K562 (cell line): ENCODE data around the gene CACTIN. TPM values are rescaled to one million over a fixed set of nuclear protein-coding genes. Genes with fewer than 3 reads are reported as not detected.

Experiments used
- ATAC-seq: fragments of 200-7000 bp; cut with Tn5 transposase; 3 replicates; pipeline ENCODE4 v1.9.1; 2020; ENCODE audit warnings: moderate library complexity
- BruUV-seq: library from RNA; stranded (reverse); fragments of 400-500 nt; replicated peaks from 2 replicates; lab custom pipeline; 2021; lab: Mats Ljungman, UMichigan
- CTCF ChIA-PET: fragments of 300-600 bp; formaldehyde crosslinking; extraction: SDS; loops from one replicate; lab custom pipeline; 2021; ENCODE audit warnings: low intra/inter-chr PET ratio; lab: Yijun Ruan, JAX
- POLR2A ChIA-PET: fragments of 300-600, 350-650 bp; sonication (Branson Sonifier 250); formaldehyde crosslinking; extraction: SDS; loops from one replicate; lab custom pipeline; 2021; ENCODE audit warnings: antibody characterized with exemption, inconsistent platforms; lab: Yijun Ruan, JAX
- DNase-seq, 4 experiments: peaks; one replicate each; pipeline versions ENCODE4 v3.0.0 to v3.0.0-alpha.2; 2011 to 2018; ENCODE audit warnings: low spot score in 3 of 4, mixed read lengths in 3 of 4; ENCODE audit errors: extremely low read depth in 1 of 4
- FAIRE-seq: peaks from 2 replicates; lab custom pipeline; 2011; peaks lifted over from hg19 to GRCh38; lab: Jason Lieb, UNC
- H2AFZ ChIP-seq: 2 replicates; pipeline ENCODE4 v1.6.0; 2011; ENCODE audit warnings: low read depth, low read length, control low read depth, inconsistent platforms
- H3K27ac ChIP-seq: fragments of 200-600 bp; 3 replicates; pipeline ENCODE4 v1.8.0; 2011; ENCODE audit warnings: low read depth, mild to moderate bottlenecking, control low read depth, inconsistent platforms, low read length, moderate library complexity, mixed read lengths; ENCODE audit errors: extremely low read depth
- H3K27me3 ChIP-seq, 2 experiments: fragments of 300-600 bp in 1 of 2; 2 replicates in 1 of 2; 3 replicates in 1 of 2; pipeline versions ENCODE4 v1.6.0 to v1.8.0; 2011; ENCODE audit warnings: inconsistent platforms in 2 of 2, low read length in 2 of 2, mild to moderate bottlenecking in 1 of 2, mixed read lengths in 1 of 2, moderate library complexity in 1 of 2; ENCODE audit not compliant: control insufficient read depth in 2 of 2, insufficient read depth in 2 of 2
- H3K36me3 ChIP-seq: fragments of 300-600 bp; 3 replicates; pipeline ENCODE4 v1.8.0; 2011; ENCODE audit warnings: mild to moderate bottlenecking, low read length, inconsistent platforms; ENCODE audit not compliant: control insufficient read depth, insufficient read depth
- H3K4me1 ChIP-seq, 2 experiments: fragments of 200-600 bp in 1 of 2; replicated peaks in 1 of 2; 2 replicates in 1 of 2; 3 replicates in 1 of 2; pipeline versions ENCODE4 v1.5.1 to v1.8.0; 2011; ENCODE audit warnings: inconsistent platforms in 2 of 2, low read length in 2 of 2, mild to moderate bottlenecking in 1 of 2, mixed read lengths in 1 of 2, moderate library complexity in 1 of 2; ENCODE audit not compliant: control insufficient read depth in 2 of 2, insufficient read depth in 2 of 2
- H3K4me2 ChIP-seq: 2 replicates; pipeline ENCODE4 v1.6.1; 2011; ENCODE audit warnings: low read length, control low read depth, inconsistent platforms, mixed read lengths; ENCODE audit not compliant: insufficient read depth
- H3K4me3 ChIP-seq: fragments of 200-600 bp; sonication (generic), shearing (Covaris generic); 2 replicates; pipeline ENCODE4 v1.5.1; 2016; ENCODE audit warnings: control low read depth, inconsistent platforms
- H3K79me2 ChIP-seq: fragments of 200-600 bp; 3 replicates; pipeline ENCODE4 v1.8.0; 2011; ENCODE audit warnings: low read length, inconsistent platforms; ENCODE audit not compliant: control insufficient read depth, insufficient read depth
- H3K9ac ChIP-seq, 2 experiments: 2 replicates each; pipeline versions ENCODE4 v1.6.0 to v1.6.1; 2011; ENCODE audit warnings: low read depth in 2 of 2, low read length in 2 of 2, control low read depth in 1 of 2, inconsistent platforms in 1 of 2, mild to moderate bottlenecking in 1 of 2, mixed read lengths in 1 of 2; ENCODE audit not compliant: insufficient read depth in 1 of 2
- H3K9me1 ChIP-seq: one replicate; pipeline ENCODE4 v1.6.0; 2011; ENCODE audit warnings: inconsistent platforms, mild to moderate bottlenecking, low read length, moderate library complexity; ENCODE audit not compliant: control insufficient read depth, insufficient read depth
- H3K9me3 ChIP-seq: replicated peaks from 2 replicates; pipeline ENCODE4 v1.5.1; 2011; ENCODE audit warnings: low read depth, low read length, inconsistent platforms; ENCODE audit not compliant: control insufficient read depth, insufficient read depth
- H4K20me1 ChIP-seq: replicated peaks from 2 replicates; pipeline ENCODE4 v1.6.1; 2011; ENCODE audit warnings: low read length, inconsistent platforms, mixed read lengths; ENCODE audit not compliant: control insufficient read depth, insufficient read depth
- BCL6 ChIP-seq: fragments of 250-450 bp; sonication (Bioruptor Pico); IDR thresholded peaks from 2 replicates; pipeline ENCODE4 v1.4.0; 2020
- FOS ChIP-seq: IDR thresholded peaks from 3 replicates; pipeline ENCODE4 v1.6.1; 2011; ENCODE audit not compliant: insufficient read length; ENCODE audit errors: extremely low read depth
- MTA2 ChIP-seq: fragments of 450-650 bp; IDR thresholded peaks from 2 replicates; pipeline ENCODE4 v1.6.1; 2016; ENCODE audit warnings: low read depth
- POLR2G ChIP-seq: fragments of 200-400 bp; formaldehyde crosslinking; IDR thresholded peaks from 2 replicates; pipeline ENCODE4 v1.6.1; 2017; ENCODE audit warnings: low read depth, mild to moderate bottlenecking, antibody characterized with exemption, low read length, moderate library complexity
- SMARCA5 ChIP-seq: fragments of 450-650 bp; IDR thresholded peaks from 2 replicates; pipeline ENCODE4 v1.6.1; 2016
- ZFP36 ChIP-seq: fragments of 150-350 bp; IDR thresholded peaks from 2 replicates; pipeline ENCODE4 v1.6.1; 2018; ENCODE audit warnings: low read length, low read depth; ENCODE audit not compliant: partially characterized antibody
- WGBS: fragments of 100-300 bp; shearing (Covaris generic); methylation state at CpG from one replicate; pipeline ENCODE4 v1.1.6; 2016; ENCODE audit warnings: low coverage, mixed read lengths; ENCODE audit not compliant: insufficient coverage; ENCODE audit errors: missing lambda C conversion rate; 5-methylcytosine and 5-hydroxymethylcytosine counted together
- in situ Hi-C: fragments of 300-500 bp; cut with MboI; formaldehyde crosslinking; loops from 4 replicates; pipeline ENCODE4 v1.15.0; 2018; ENCODE audit warnings: inconsistent platforms, mixed read lengths
- intact Hi-C: fragments of 100-400 bp; cut with micrococcal nuclease; formaldehyde crosslinking; loops from 2 replicates; pipeline ENCODE4 v1.14.2; 2022
- polyA plus RNA-seq, 8 experiments: library from polyadenylated mRNA; depleted of rRNA in 4 of 8; stranded (reverse) in 5 of 8; unstranded in 3 of 8; fragments of >200 nt; fragmentation: Nextera tagmentation in 2 of 8; fragmentation: Illumina TruSeq in 1 of 8; extraction: Ambion mirVana in 2 of 8; extraction: Trizol in 1 of 8; gene quantifications; 2 replicates each; pipeline versions ENCODE4 v1.2.1 to v1.2.3, GENCODE V29; 2011 to 2014; ENCODE audit warnings: inconsistent platforms in 1 of 8, missing spikeins in 1 of 8
- total RNA-seq, 7 experiments: library from RNA; depleted of rRNA in 6 of 7; stranded (reverse); fragments of >200 nt in 6 of 7; fragmentation: Illumina TruSeq in 2 of 7; extraction: Trizol in 2 of 7; gene quantifications; 2 replicates each; pipeline versions ENCODE4 v1.2.1 to v1.2.3, GENCODE V29; 2011 to 2021; ENCODE audit warnings: low replicate concordance in 1 of 7
- TF ChIP-seq, protein P1 (sequence below): fragments of 450-650 bp; IDR thresholded peaks from 2 replicates; pipeline ENCODE4 v1.6.1; 2016; ENCODE audit warnings: borderline replicate concordance
- TF ChIP-seq, protein P2 (sequence below): sonication (generic); formaldehyde crosslinking; IDR thresholded peaks from 2 replicates; pipeline ENCODE4 v1.8.1; 2023; ENCODE audit warnings: mild to moderate bottlenecking, missing genetic modification reagents
- TF ChIP-seq, protein P3 (sequence below): fragments of 250-450 bp; sonication (Bioruptor Pico); IDR thresholded peaks from 2 replicates; pipeline ENCODE4 v1.9.0; 2021; ENCODE audit warnings: mild to moderate bottlenecking, inconsistent platforms

The CACTIN gene
- total and polyA plus RNA-seq, 9 of the 15 experiments (the other 6 are each of a cell fraction or from before 2014, with no cell fraction given) = 0.15 to 49.2 (median 15.0) TPM

- Histone ChIP-seq H4K20me1 (no peaks in the 10 kb centered on the region), H3K9me1 (no peaks in the 10 kb centered on the region), H3K9me3 (no peaks in the 10 kb centered on the region), H3K9ac (peak overlapping the region in 1 of 2 experiments; percentile 43; a peak in 1 of 4 replicates), H3K36me3 (peaks cover 79% of the 10 kb centered on the region), H3K4me1 (peaks cover 9 to 90% of the 10 kb centered on the region in 2 experiments), H3K27me3 (no peaks in the 10 kb centered on the region), H3K27ac (no peak overlapping the region), H3K4me2 (no peak overlapping the region), H2AFZ (no peak overlapping the region), H3K4me3 (no peak overlapping the region), H3K79me2 (peaks cover 6% of the 10 kb centered on the region; the same call in 2 of the 3 replicates)
- POLR2A ChIA-PET = interaction anchor here (0.5 to 1.0 kb wide), 3 partner anchors 12 to 121 kb away, joined by 3 read pairs; no protein-coding TSS in a partner anchor
- DNase-seq (no peak), ATAC-seq (no peak), FAIRE-seq (no peak)
- in situ Hi-C loops (no loop called here), intact Hi-C loops (no loop called here)
- CTCF ChIA-PET = no interaction called here
- TF ChIP-seq POLR2G = peak; percentile 51
- TF ChIP-seq, protein P1, sequence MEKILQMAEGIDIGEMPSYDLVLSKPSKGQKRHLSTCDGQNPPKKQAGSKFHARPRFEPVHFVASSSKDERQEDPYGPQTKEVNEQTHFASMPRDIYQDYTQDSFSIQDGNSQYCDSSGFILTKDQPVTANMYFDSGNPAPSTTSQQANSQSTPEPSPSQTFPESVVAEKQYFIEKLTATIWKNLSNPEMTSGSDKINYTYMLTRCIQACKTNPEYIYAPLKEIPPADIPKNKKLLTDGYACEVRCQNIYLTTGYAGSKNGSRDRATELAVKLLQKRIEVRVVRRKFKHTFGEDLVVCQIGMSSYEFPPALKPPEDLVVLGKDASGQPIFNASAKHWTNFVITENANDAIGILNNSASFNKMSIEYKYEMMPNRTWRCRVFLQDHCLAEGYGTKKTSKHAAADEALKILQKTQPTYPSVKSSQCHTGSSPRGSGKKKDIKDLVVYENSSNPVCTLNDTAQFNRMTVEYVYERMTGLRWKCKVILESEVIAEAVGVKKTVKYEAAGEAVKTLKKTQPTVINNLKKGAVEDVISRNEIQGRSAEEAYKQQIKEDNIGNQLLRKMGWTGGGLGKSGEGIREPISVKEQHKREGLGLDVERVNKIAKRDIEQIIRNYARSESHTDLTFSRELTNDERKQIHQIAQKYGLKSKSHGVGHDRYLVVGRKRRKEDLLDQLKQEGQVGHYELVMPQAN = no peak
- TF ChIP-seq, protein P2, sequence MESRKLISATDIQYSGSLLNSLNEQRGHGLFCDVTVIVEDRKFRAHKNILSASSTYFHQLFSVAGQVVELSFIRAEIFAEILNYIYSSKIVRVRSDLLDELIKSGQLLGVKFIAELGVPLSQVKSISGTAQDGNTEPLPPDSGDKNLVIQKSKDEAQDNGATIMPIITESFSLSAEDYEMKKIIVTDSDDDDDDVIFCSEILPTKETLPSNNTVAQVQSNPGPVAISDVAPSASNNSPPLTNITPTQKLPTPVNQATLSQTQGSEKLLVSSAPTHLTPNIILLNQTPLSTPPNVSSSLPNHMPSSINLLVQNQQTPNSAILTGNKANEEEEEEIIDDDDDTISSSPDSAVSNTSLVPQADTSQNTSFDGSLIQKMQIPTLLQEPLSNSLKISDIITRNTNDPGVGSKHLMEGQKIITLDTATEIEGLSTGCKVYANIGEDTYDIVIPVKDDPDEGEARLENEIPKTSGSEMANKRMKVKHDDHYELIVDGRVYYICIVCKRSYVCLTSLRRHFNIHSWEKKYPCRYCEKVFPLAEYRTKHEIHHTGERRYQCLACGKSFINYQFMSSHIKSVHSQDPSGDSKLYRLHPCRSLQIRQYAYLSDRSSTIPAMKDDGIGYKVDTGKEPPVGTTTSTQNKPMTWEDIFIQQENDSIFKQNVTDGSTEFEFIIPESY (CRISPR knock-in tag) = peak; percentile 75
- no peak for TF ChIP-seq FOS
- TF ChIP-seq BCL6 (CRISPR knock-in tag) = no peak
- TF ChIP-seq MTA2 = no peak
- no peak for TF ChIP-seq SMARCA5
- TF ChIP-seq, protein P3, sequence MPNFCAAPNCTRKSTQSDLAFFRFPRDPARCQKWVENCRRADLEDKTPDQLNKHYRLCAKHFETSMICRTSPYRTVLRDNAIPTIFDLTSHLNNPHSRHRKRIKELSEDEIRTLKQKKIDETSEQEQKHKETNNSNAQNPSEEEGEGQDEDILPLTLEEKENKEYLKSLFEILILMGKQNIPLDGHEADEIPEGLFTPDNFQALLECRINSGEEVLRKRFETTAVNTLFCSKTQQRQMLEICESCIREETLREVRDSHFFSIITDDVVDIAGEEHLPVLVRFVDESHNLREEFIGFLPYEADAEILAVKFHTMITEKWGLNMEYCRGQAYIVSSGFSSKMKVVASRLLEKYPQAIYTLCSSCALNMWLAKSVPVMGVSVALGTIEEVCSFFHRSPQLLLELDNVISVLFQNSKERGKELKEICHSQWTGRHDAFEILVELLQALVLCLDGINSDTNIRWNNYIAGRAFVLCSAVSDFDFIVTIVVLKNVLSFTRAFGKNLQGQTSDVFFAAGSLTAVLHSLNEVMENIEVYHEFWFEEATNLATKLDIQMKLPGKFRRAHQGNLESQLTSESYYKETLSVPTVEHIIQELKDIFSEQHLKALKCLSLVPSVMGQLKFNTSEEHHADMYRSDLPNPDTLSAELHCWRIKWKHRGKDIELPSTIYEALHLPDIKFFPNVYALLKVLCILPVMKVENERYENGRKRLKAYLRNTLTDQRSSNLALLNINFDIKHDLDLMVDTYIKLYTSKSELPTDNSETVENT (CRISPR knock-in tag) = no peak
- TF ChIP-seq ZFP36 = peak; percentile 40
- 89% methylated on average over 20 of the region's 26 CpGs for WGBS
- BruUV-seq = no TSS peak
Measured at GRCh38 chr19:3615524-3616135, 11.0 kb downstream of the CACTIN start.
